T-helper 2 cell treated with Interferon-gamma antibody and Interleukin-4, amounts not matched to agents 5 μg/mL and 100 μg/mL, for 36 hours (primary cell): ENCODE results near the gene PLA2G2C.
A peak's percentile ranks its signal among the peaks of the same experiment; 100 is the strongest.

Source experiments
- DNase-seq: peaks from one replicate; pipeline ENCODE4 v3.0.0; 2021; ENCODE audit warnings: low spot score
- H3K27ac Mint-ChIP-seq: one replicate; pipeline ENCODE4 v1.8.0; 2021; ENCODE audit warnings: mild to moderate bottlenecking, mixed read lengths
- H3K27me3 Mint-ChIP-seq: one replicate; pipeline ENCODE4 v1.8.0; 2021; ENCODE audit warnings: low read depth, mixed read lengths
- H3K36me3 Mint-ChIP-seq: one replicate; pipeline ENCODE4 v1.8.0; 2021; ENCODE audit warnings: low read depth, mixed read lengths
- H3K4me1 Mint-ChIP-seq: one replicate; pipeline ENCODE4 v1.8.0; 2021; ENCODE audit warnings: low read depth, mixed read lengths
- H3K4me3 Mint-ChIP-seq: one replicate; pipeline ENCODE4 v1.8.0; 2022; ENCODE audit warnings: mild to moderate bottlenecking, moderate library complexity, mixed read lengths
- H3K9me3 Mint-ChIP-seq: one replicate; pipeline ENCODE4 v1.8.0; 2021; ENCODE audit warnings: mixed read lengths

Gene PLA2G2C

GRCh38 chr1:20197329-20197791 lies 11.0 kb upstream of the PLA2G2C start:
- peaks cover 48% of the 10 kb centered on the region for H3K27me3 Mint-ChIP-seq
- no peaks in the 10 kb centered on the region for H3K9me3 Mint-ChIP-seq
- H3K4me1 Mint-ChIP-seq = peaks cover 2% of the 10 kb centered on the region
- no peak for DNase-seq
- no peak overlapping the region for H3K27ac Mint-ChIP-seq
- H3K4me3 Mint-ChIP-seq = no peak overlapping the region
- no peaks in the 10 kb centered on the region for H3K36me3 Mint-ChIP-seq

- no peak for DNase-seq
- Mint-ChIP-seq H3K27ac (no peak overlapping the region), H3K4me3 (no peak overlapping the region), H3K36me3 (no peaks in the 10 kb centered on the region), H3K27me3 (peaks cover 44% of the 10 kb centered on the region), H3K9me3 (no peaks in the 10 kb centered on the region), H3K4me1 (peaks cover 2% of the 10 kb centered on the region)
These were observed 9.1 kb upstream of the PLA2G2C start for GRCh38 chr1:20195462-20195780.

GRCh38 chr1:20194757-20195461 lies 8.6 kb upstream of the PLA2G2C start:
- no peak overlapping the region for H3K4me3 Mint-ChIP-seq
- peaks cover 43% of the 10 kb centered on the region for H3K27me3 Mint-ChIP-seq
- peaks cover 2% of the 10 kb centered on the region for H3K4me1 Mint-ChIP-seq
- peak; percentile 54 for DNase-seq
- no peak overlapping the region for H3K27ac Mint-ChIP-seq
- H3K36me3 Mint-ChIP-seq = no peaks in the 10 kb centered on the region
- no peaks in the 10 kb centered on the region for H3K9me3 Mint-ChIP-seq

GRCh38 chr1:20194224-20194623 lies 7.9 kb upstream of the PLA2G2C start:
- DNase-seq = no peak

DNA sequence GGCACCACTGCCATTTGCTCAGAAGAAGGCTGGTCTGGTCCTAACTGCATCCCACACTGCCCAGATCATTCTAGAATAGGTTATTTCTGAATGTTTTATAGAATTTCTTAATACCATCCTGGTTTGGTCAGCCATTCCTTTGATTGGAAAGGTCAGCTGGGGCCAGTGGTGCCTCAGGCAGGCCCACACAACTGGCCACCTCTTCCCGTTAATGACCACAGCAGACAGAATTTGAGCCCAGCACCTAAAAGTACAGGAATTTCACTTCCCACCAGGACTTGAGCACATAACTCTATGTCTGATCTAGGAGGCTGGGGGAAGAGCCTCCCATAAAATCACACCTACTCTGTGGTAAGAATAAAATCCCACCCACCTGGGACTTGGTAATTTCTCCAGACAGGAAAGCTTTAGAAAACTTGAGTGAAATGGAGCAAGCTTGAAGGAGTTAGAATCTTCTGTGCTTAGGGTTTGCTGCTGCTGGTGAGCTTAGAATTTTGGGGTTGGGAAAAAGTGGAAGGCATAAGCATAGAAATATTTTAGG lies 6.6 kb upstream of the PLA2G2C start:
- Mint-ChIP-seq H3K27ac (no peak overlapping the region), H3K4me1 (peaks cover 9% of the 10 kb centered on the region), H3K36me3 (no peaks in the 10 kb centered on the region), H3K27me3 (peaks cover 51% of the 10 kb centered on the region), H3K9me3 (no peaks in the 10 kb centered on the region), H3K4me3 (no peak overlapping the region)
- DNase-seq = no peak

More at GRCh38 chr1:20194224-20194623, 7.9 kb upstream of the PLA2G2C start:
- H3K27ac Mint-ChIP-seq = no peak overlapping the region
- no peaks in the 10 kb centered on the region for H3K36me3 Mint-ChIP-seq
- no peaks in the 10 kb centered on the region for H3K9me3 Mint-ChIP-seq
- peaks cover 2% of the 10 kb centered on the region for H3K4me1 Mint-ChIP-seq
- H3K27me3 Mint-ChIP-seq = peaks cover 42% of the 10 kb centered on the region
- H3K4me3 Mint-ChIP-seq = no peak overlapping the region

- Mint-ChIP-seq H3K4me1 (peaks cover 15% of the 10 kb centered on the region), H3K4me3 (no peak overlapping the region), H3K27me3 (peaks cover 50% of the 10 kb centered on the region), H3K27ac (no peak overlapping the region), H3K36me3 (no peaks in the 10 kb centered on the region), H3K9me3 (no peaks in the 10 kb centered on the region)
- DNase-seq = no peak
These were observed 6.0 kb upstream of the PLA2G2C start for GRCh38 chr1:20192364-20192763.

DNA sequence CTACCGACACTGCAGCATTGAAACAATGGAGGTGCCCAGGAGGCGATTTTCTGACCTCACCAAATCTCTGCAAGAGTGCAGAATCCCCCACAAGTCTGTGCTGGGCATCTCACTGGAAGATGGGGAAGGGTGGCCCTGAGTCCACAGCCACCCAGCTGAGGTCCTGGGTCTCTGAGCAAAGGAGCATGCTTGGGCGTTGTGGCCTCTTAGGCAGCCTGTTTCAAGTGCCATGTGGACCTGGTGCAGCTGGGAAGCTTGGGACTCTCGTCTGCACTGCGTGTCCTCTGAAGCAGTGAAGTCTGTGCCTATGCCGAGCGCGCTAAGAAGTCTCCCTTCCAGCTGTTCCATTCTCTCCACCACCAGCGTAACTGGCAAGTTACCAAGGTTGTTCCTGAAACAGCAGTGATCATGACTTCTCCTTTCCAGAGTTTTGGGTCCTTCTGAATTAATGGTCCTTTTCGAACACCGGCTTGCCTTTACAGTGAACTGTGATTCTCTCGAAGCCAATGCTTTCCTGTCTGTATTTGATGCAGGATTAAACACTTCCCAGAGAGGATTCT lies 5.0 kb upstream of the PLA2G2C start:
- H3K4me1 Mint-ChIP-seq = peaks cover 23% of the 10 kb centered on the region
- no peak overlapping the region for H3K4me3 Mint-ChIP-seq
- H3K27me3 Mint-ChIP-seq = peaks cover 51% of the 10 kb centered on the region
- no peak overlapping the region for H3K27ac Mint-ChIP-seq
- no peaks in the 10 kb centered on the region for H3K36me3 Mint-ChIP-seq
- DNase-seq = no peak
- H3K9me3 Mint-ChIP-seq = no peaks in the 10 kb centered on the region

DNA sequence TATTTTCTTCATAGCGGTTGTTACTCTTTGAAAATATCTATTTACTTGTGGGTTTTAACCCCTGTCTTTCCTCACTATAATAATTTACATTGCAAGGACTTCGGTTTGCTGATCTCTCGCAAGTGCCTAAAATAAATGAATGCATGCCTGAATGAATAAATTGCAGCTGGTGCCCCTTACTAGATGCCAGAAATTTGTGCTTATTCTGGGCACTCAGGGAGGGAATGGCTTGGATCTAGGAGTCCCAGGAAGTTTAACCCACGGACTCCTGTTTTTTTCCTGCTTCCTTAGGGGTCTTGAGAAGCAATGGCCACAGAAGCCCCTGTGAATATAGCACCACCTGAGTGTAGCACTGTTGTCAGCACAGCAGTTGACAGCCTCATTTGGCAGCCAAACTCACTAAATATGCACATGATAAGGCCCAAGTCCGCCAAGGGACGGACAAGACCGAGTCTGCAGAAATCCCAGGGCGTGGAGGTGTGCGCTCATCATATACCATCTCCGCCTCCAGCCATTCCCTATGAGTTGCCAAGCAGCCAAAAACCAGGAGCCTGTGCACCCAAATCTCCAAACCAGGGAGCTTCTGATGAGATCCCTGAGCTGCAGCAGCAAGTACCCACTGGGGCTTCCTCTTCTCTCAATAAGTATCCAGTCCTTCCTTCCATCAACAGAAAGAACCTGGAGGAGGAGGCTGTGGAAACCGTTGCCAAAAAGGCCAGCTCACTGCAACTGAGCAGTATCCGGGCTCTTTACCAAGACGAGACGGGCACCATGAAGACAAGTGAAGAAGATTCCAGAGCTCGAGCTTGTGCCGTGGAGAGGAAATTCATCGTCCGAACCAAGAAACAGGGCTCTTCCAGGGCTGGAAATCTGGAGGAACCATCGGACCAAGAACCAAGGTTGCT lies 4.2 kb upstream of the PLA2G2C start:
- Mint-ChIP-seq H3K36me3 (no peaks in the 10 kb centered on the region), H3K27ac (no peak overlapping the region), H3K27me3 (peaks cover 51% of the 10 kb centered on the region), H3K4me3 (no peak overlapping the region), H3K9me3 (no peaks in the 10 kb centered on the region), H3K4me1 (peaks cover 26% of the 10 kb centered on the region)
- no peak for DNase-seq

GRCh38 chr1:20189664-20190063 lies 3.3 kb upstream of the PLA2G2C start:
- no peak for DNase-seq
- Mint-ChIP-seq H3K9me3 (no peaks in the 10 kb centered on the region), H3K4me3 (no peak overlapping the region), H3K4me1 (peaks cover 29% of the 10 kb centered on the region), H3K36me3 (no peaks in the 10 kb centered on the region), H3K27me3 (peaks cover 46% of the 10 kb centered on the region), H3K27ac (no peak overlapping the region)

GRCh38 chr1:20188455-20188817 lies 2.1 kb upstream of the PLA2G2C start:
- Mint-ChIP-seq H3K9me3 (no peaks in the 10 kb centered on the region), H3K27ac (no peak overlapping the region), H3K27me3 (peaks cover 47% of the 10 kb centered on the region), H3K4me1 (peaks cover 41% of the 10 kb centered on the region), H3K4me3 (peak overlapping the region; percentile 5), H3K36me3 (no peaks in the 10 kb centered on the region)
- no peak for DNase-seq

- Mint-ChIP-seq H3K27me3 (peaks cover 46% of the 10 kb centered on the region), H3K9me3 (no peaks in the 10 kb centered on the region), H3K36me3 (no peaks in the 10 kb centered on the region), H3K4me1 (peaks cover 43% of the 10 kb centered on the region), H3K4me3 (peak overlapping the region; percentile 5), H3K27ac (no peak overlapping the region)
- no peak for DNase-seq
These were observed 1.6 kb upstream of the PLA2G2C start for GRCh38 chr1:20187813-20188454.

DNA sequence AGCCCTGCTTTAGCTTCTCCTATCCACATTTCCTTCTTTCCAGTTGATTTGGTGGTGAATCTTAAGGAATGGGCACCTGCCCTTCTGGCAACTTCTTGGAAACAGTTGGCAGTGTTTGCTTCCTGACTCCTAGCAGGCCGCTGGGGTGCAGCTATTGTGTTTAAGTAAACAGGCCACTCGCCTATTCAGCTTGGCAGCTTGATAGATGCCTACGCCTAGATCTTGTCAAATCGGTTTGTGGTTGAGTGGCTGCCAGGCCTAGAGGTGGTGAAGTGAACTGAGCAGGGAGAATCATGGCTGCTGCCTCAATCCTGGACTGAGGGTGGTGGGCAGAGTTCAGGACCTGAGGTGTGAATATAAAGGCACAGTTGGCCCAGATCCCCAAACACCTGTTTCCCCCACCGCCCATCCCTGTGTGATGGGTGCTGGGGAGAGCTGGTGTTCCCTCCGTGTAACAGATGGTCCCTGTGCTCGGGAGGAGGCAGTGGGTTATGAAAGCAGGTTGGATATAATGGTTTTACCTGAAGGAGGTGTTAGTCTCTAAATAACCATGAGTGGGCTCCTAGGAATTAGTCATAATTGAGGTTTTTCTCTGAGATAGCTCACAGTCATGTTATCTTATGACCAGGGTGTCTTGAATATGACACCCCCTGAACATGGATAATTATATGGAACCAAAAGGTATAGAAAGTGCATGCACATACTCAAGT lies 940 bp upstream of the PLA2G2C start:
- H3K27me3 Mint-ChIP-seq = peaks cover 39% of the 10 kb centered on the region
- peak overlapping the region; percentile 54 for H3K4me3 Mint-ChIP-seq
- peak overlapping the region; percentile 60 for H3K27ac Mint-ChIP-seq
- H3K36me3 Mint-ChIP-seq = no peaks in the 10 kb centered on the region
- peak; percentile 19 for DNase-seq
- no peaks in the 10 kb centered on the region for H3K9me3 Mint-ChIP-seq
- H3K4me1 Mint-ChIP-seq = peaks cover 43% of the 10 kb centered on the region
